HL-60 (cell line): ENCODE results near the gene UTP20.
A peak's percentile ranks its signal among the peaks of the same experiment; 100 is the strongest.

ENCODE experiments used
- GABPA ChIP-seq: IDR thresholded peaks from 2 replicates; pipeline ENCODE4 v1.6.1; 2012; ENCODE audit warnings: low read depth
- POLR2AphosphoS5 ChIP-seq: IDR thresholded peaks from 2 replicates; pipeline ENCODE4 v1.6.1; 2012; ENCODE audit warnings: low read depth
- SPI1 ChIP-seq: IDR thresholded peaks from 2 replicates; pipeline ENCODE4 v1.6.1; 2012; ENCODE audit warnings: low read depth, mild to moderate bottlenecking, borderline replicate concordance
- TF ChIP-seq, protein P1 (sequence below): IDR thresholded peaks from one replicate; pipeline ENCODE4 v1.5.1; 2011; ENCODE audit warnings: low read length, control low read depth, inconsistent platforms; ENCODE audit not compliant: insufficient read depth
- TF ChIP-seq, protein P2 (sequence below): IDR thresholded peaks from 2 replicates; pipeline ENCODE4 v1.6.1; 2012; ENCODE audit warnings: low read depth; ENCODE audit not compliant: insufficient replicate concordance

DNA sequence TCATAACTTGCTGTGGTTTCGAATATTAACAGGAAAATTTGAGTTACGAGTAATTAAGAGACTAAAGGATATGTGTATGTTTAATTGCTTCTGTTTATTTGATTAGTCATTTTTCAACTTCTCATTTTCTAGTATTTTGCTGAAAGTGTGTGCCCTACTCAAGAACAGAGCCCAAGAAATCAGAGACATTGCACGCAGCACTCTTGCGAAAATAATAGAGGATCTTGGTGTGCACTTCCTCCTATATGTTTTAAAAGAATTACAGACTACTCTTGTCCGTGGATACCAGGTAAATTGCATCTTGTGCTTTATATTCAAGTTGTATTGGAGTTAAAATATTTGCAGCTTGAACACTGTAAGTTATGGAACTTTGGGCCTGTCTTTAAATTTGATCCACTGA, 76.9 kb downstream of the UTP20 start:
- TF ChIP-seq, protein P1, sequence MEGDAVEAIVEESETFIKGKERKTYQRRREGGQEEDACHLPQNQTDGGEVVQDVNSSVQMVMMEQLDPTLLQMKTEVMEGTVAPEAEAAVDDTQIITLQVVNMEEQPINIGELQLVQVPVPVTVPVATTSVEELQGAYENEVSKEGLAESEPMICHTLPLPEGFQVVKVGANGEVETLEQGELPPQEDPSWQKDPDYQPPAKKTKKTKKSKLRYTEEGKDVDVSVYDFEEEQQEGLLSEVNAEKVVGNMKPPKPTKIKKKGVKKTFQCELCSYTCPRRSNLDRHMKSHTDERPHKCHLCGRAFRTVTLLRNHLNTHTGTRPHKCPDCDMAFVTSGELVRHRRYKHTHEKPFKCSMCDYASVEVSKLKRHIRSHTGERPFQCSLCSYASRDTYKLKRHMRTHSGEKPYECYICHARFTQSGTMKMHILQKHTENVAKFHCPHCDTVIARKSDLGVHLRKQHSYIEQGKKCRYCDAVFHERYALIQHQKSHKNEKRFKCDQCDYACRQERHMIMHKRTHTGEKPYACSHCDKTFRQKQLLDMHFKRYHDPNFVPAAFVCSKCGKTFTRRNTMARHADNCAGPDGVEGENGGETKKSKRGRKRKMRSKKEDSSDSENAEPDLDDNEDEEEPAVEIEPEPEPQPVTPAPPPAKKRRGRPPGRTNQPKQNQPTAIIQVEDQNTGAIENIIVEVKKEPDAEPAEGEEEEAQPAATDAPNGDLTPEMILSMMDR: no peak
- TF ChIP-seq POLR2AphosphoS5 (no peak), GABPA (no peak), SPI1 (peak; percentile 59; the same call in 1 of the 2 replicates)
- TF ChIP-seq, protein P2, sequence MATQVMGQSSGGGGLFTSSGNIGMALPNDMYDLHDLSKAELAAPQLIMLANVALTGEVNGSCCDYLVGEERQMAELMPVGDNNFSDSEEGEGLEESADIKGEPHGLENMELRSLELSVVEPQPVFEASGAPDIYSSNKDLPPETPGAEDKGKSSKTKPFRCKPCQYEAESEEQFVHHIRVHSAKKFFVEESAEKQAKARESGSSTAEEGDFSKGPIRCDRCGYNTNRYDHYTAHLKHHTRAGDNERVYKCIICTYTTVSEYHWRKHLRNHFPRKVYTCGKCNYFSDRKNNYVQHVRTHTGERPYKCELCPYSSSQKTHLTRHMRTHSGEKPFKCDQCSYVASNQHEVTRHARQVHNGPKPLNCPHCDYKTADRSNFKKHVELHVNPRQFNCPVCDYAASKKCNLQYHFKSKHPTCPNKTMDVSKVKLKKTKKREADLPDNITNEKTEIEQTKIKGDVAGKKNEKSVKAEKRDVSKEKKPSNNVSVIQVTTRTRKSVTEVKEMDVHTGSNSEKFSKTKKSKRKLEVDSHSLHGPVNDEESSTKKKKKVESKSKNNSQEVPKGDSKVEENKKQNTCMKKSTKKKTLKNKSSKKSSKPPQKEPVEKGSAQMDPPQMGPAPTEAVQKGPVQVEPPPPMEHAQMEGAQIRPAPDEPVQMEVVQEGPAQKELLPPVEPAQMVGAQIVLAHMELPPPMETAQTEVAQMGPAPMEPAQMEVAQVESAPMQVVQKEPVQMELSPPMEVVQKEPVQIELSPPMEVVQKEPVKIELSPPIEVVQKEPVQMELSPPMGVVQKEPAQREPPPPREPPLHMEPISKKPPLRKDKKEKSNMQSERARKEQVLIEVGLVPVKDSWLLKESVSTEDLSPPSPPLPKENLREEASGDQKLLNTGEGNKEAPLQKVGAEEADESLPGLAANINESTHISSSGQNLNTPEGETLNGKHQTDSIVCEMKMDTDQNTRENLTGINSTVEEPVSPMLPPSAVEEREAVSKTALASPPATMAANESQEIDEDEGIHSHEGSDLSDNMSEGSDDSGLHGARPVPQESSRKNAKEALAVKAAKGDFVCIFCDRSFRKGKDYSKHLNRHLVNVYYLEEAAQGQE: no peak
